ENCODE data around the gene COL16A1. TPM values are rescaled to one million over a fixed set of nuclear protein-coding genes. Genes with fewer than 3 reads are reported as not detected.

The COL16A1 gene
- total and polyA plus RNA-seq, 2 of the 4 experiments (the other 2 are of a cell fraction): 34.2 to 62.8 TPM

- H3K9me3 ChIP-seq (ENCODE audit: control insufficient read depth, insufficient read depth, low read length): no peaks in the 10 kb centered on the region
- WGBS, 2 experiments (ENCODE audit: extremely low coverage in 2 of 2, insufficient read length in 1 of 2): 60% methylated on average over 1 of the region's 6 CpGs; no CpG with 5 or more reads in 1 of the 2 experiments
- dilution Hi-C loops (cut with HindIII; ENCODE audit: low sequenced_read_pairs, unreplicated experiment): no loop called here
- H4K91ac ChIP-seq (ENCODE audit: insufficient read depth, low read depth, low read length): no peak overlapping the region
- TF ChIP-seq USF2 (IDR thresholded peaks at IDR 0.05; ENCODE audit: low read depth, low read length) (no peak), RCOR1 (IDR thresholded peaks at IDR 0.05; ENCODE audit: insufficient replicate concordance, low read length) (no peak), RAD21 (IDR thresholded peaks at IDR 0.05; ENCODE audit: low read length) (no peak), FOS (IDR thresholded peaks at IDR 0.05; ENCODE audit: low read depth, low read length) (no peak), NFE2L2 (IDR thresholded peaks at IDR 0.05; ENCODE audit: low read depth, low read length) (no peak), CTCF (conservative IDR thresholded peaks at IDR 0.05; ENCODE audit: low read depth, low read length) (no peak), CHD1 (IDR thresholded peaks at IDR 0.05; ENCODE audit: low read depth, low read length) (no peak), MAZ (IDR thresholded peaks at IDR 0.05; ENCODE audit: borderline replicate concordance, low read depth, low read length) (no peak), RFX5 (IDR thresholded peaks at IDR 0.05; ENCODE audit: low read depth, low read length) (no peak), SMC3 (IDR thresholded peaks at IDR 0.05; ENCODE audit: low read depth, low read length) (no peak), BHLHE40 (IDR thresholded peaks at IDR 0.05; ENCODE audit: low read depth, low read length) (no peak), MXI1 (IDR thresholded peaks at IDR 0.05; ENCODE audit: borderline replicate concordance, low read depth, low read length) (no peak), ELK1 (IDR thresholded peaks at IDR 0.05; ENCODE audit: borderline replicate concordance, low read depth, low read length) (no peak)
- no peak for DNase-seq
- no peak overlapping the region for H3K23ac ChIP-seq (ENCODE audit: low read depth, low read length)
- BruUV-seq (replicated peaks): no TSS peak
- no peak overlapping the region for H2AK9ac ChIP-seq (replicated peaks; ENCODE audit: low read depth, low read length, poor library complexity)
- no peak overlapping the region for H3K14ac ChIP-seq (replicated peaks; ENCODE audit: low read depth, low read length)
- no peak overlapping the region for H2BK15ac ChIP-seq (ENCODE audit: low read depth, low read length)
- no peak overlapping the region for H3K18ac ChIP-seq (ENCODE audit: low read depth, low read length)
- no peak overlapping the region for H4K8ac ChIP-seq (ENCODE audit: low read depth in 2 of 2, low read length in 2 of 2)
- ChIA-PET POLR2A (ENCODE audit: unreplicated experiment) (no interaction called here), CTCF (interaction anchor here (1.2 kb wide), 1 partner anchor 14 kb away, joined by 3 read pairs; no protein-coding TSS in a partner anchor)
- no peak overlapping the region for H3K56ac ChIP-seq (ENCODE audit: extremely low read depth, insufficient read depth, low read length)
- H3K9ac ChIP-seq (ENCODE audit: low read depth, low read length): no peak overlapping the region
- intact Hi-C loops (cut with micrococcal nuclease): no loop called here
- no peak overlapping the region for H3K4me2 ChIP-seq (ENCODE audit: low read depth, low read length)
- H3K27me3 ChIP-seq (ENCODE audit: control insufficient read depth, insufficient read depth, low read length): no peaks in the 10 kb centered on the region
- H2AFZ ChIP-seq (replicated peaks; ENCODE audit: low read length, poor library complexity): no peak overlapping the region
- no peak overlapping the region for H2BK20ac ChIP-seq (ENCODE audit: low read depth, low read length)
- H3K36me3 ChIP-seq (ENCODE audit: control insufficient read depth, insufficient read depth, low read length): peaks cover 73% of the 10 kb centered on the region
- no peak overlapping the region for H4K5ac ChIP-seq (ENCODE audit: low read depth, low read length)
- H3K9me1 ChIP-seq (ENCODE audit: insufficient read depth, low read length): peaks cover 3% of the 10 kb centered on the region; the same call in 1 of the 2 replicates
- H4K20me1 ChIP-seq (ENCODE audit: insufficient read depth, low read length): no peaks in the 10 kb centered on the region
- H3K79me1 ChIP-seq (ENCODE audit: low read depth in 1 of 2, low read length in 2 of 2): peaks cover 0 to 3% of the 10 kb centered on the region in 2 experiments; a peak in 1 of 4 replicates
- H2AK5ac ChIP-seq (ENCODE audit: low read depth, low read length): no peak overlapping the region
- no peak for ATAC-seq (ENCODE audit: low read depth)
- no peak overlapping the region for H2BK5ac ChIP-seq (ENCODE audit: low read depth, low read length, poor library complexity, severe bottlenecking)
- H3K4me1 ChIP-seq (ENCODE audit: control insufficient read depth, insufficient read depth, low read length): no peaks in the 10 kb centered on the region
- H2BK120ac ChIP-seq (ENCODE audit: low read depth, low read length): no peak overlapping the region
- H3K4ac ChIP-seq (ENCODE audit: low read depth, low read length): no peak overlapping the region
- in situ Hi-C loops (cut with MboI; ENCODE audit: low sequenced_read_pairs): no loop called here
- H3K27ac ChIP-seq (ENCODE audit: insufficient read depth, low read length): no peak overlapping the region
- no peak overlapping the region for H3K4me3 ChIP-seq (ENCODE audit: insufficient read depth, low read depth, low read length)
These were observed 25.9 kb downstream of the COL16A1 start for GRCh38 chr1:31677949-31678348.

All from IMR-90 (cell line).